SK-MEL-5 (cell line): ENCODE data around the gene NUDT19. TPM values are rescaled to one million over a fixed set of nuclear protein-coding genes. Genes with fewer than 3 reads are reported as not detected.
"Not testable (repeated sequence)": the region's sequence is repeated elsewhere in the genome, so short reads cannot be mapped to it uniquely, and the experiment has no call there.

Experiments used
- DNase-seq: peaks from one replicate; pipeline ENCODE4 v3.0.0-alpha.2; 2016; ENCODE audit warnings: low read depth, low spot score
- in situ Hi-C: cut with HindIII; loops from 2 replicates; pipeline ENCODE4 v1.10.0; 2016; ENCODE audit warnings: low sequenced_read_pairs, high pct_unique_total_duplicates, low pct_unique_long_range_greater_than_20kb
- total RNA-seq: library from RNA; depleted of rRNA; stranded (reverse); fragments of >200 nt; shearing (Covaris generic); gene quantifications from 2 replicates; pipeline ENCODE4 v1.2.3, GENCODE V29; 2014

Gene NUDT19
- total RNA-seq, 1 experiment from 2014 or later: 13.5 TPM

GRCh38 chr19:32673573-32673972 is 18.0 kb upstream of the NUDT19 start:
- DNase-seq: no peak
- in situ Hi-C loops: no loop called here

GRCh38 chr19:32674153-32674930 is 17.3 kb upstream of the NUDT19 start:
- no peak for DNase-seq
- in situ Hi-C loops: no loop called here

- in situ Hi-C loops: no loop called here
- peak; percentile 98 for DNase-seq
Observed at GRCh38 chr19:32674931-32675719, 16.5 kb upstream of the NUDT19 start, which contains the start of gene ANKRD27. Gene ANKRD27, minus strand, starts transcription at chr19:32675180. Its CDS starts 16,165 bp downstream, at chr19:32659015.

- peak; percentile 57 for DNase-seq
- in situ Hi-C loops: no loop called here
Observed at GRCh38 chr19:32675720-32676185, 15.9 kb upstream of the NUDT19 start, which contains the start of gene RGS9BP. Gene RGS9BP, plus strand, starts transcription at chr19:32675848. Its CDS starts 416 bp downstream, at chr19:32676264.

- in situ Hi-C loops: no loop called here
- no peak for DNase-seq
Observed at GRCh38 chr19:32676186-32676894, 15.3 kb upstream of the NUDT19 start.

- DNase-seq: no peak
- in situ Hi-C loops: no loop called here
Observed at GRCh38 chr19:32676895-32677359, 14.7 kb upstream of the NUDT19 start.

- DNase-seq: no peak
- in situ Hi-C loops: no loop called here
Observed at GRCh38 chr19:32677657-32678056, 14.0 kb upstream of the NUDT19 start.

GRCh38 chr19:32680986-32681385 is 10.6 kb upstream of the NUDT19 start:
- no peak for DNase-seq
- in situ Hi-C loops: no loop called here

- DNase-seq: no peak
- in situ Hi-C loops: no loop called here
Observed at GRCh38 chr19:32682317-32682716, 9.3 kb upstream of the NUDT19 start.

GRCh38 chr19:32686847-32687475 is 4.7 kb upstream of the NUDT19 start:
- no peak for DNase-seq
- in situ Hi-C loops: no loop called here

- in situ Hi-C loops: no loop called here
- no peak for DNase-seq
Observed at GRCh38 chr19:32687681-32688080, 3.9 kb upstream of the NUDT19 start.

GRCh38 chr19:32688311-32688710 is 3.3 kb upstream of the NUDT19 start:
- DNase-seq: peak; percentile 19
- in situ Hi-C loops: no loop called here

- in situ Hi-C loops: no loop called here
- peak; percentile 51 for DNase-seq
Observed at GRCh38 chr19:32691952-32692726, 518 bp downstream of the NUDT19 start.

- in situ Hi-C loops: no loop called here
- no peak for DNase-seq
Observed at GRCh38 chr19:32692727-32693061, 1.1 kb downstream of the NUDT19 start.

GRCh38 chr19:32693151-32694108 is 1.8 kb downstream of the NUDT19 start:
- DNase-seq, in situ Hi-C loops: not testable (repeated sequence)

- in situ Hi-C loops, DNase-seq: not testable (repeated sequence)
Observed at GRCh38 chr19:32694316-32694715, 2.7 kb downstream of the NUDT19 start.
